ENCODE data around the gene SPG7.

SPG7 gene

DNA sequence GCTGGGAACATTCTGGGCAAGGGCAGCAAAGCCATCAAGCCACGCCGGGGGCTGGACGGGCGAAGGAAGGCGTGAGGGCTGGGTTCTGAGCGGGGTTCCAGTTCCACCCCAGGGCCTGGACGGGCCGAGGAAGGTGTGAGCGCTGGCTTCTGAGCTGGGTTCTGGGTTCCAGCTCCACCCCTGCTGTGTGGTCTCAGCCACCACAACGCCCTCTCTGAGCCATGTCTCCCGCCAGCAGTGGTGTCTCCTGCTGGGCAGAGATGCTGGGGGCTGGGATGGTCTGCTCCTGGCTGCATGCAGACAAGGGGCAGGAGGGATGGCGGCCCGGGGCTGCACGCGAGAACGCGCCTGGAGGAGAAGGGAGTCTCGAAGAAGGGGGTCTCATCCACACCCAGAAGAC lies 63.4 kb downstream of the SPG7 start:
- no peaks in the 10 kb centered on the region for H3K27me3 ChIP-seq (replicated peaks; ENCODE audit: control insufficient read depth, insufficient read depth, low read length)
- H3K4me3 ChIP-seq (replicated peaks; ENCODE audit: low read depth, low read length) = no peak overlapping the region
- no peaks in the 10 kb centered on the region for H3K36me3 ChIP-seq (ENCODE audit: control insufficient read depth, insufficient read depth, low read length)
- no peak for DNase-seq (ENCODE audit: extremely low read depth, insufficient read length)
- TF ChIP-seq, protein P1, sequence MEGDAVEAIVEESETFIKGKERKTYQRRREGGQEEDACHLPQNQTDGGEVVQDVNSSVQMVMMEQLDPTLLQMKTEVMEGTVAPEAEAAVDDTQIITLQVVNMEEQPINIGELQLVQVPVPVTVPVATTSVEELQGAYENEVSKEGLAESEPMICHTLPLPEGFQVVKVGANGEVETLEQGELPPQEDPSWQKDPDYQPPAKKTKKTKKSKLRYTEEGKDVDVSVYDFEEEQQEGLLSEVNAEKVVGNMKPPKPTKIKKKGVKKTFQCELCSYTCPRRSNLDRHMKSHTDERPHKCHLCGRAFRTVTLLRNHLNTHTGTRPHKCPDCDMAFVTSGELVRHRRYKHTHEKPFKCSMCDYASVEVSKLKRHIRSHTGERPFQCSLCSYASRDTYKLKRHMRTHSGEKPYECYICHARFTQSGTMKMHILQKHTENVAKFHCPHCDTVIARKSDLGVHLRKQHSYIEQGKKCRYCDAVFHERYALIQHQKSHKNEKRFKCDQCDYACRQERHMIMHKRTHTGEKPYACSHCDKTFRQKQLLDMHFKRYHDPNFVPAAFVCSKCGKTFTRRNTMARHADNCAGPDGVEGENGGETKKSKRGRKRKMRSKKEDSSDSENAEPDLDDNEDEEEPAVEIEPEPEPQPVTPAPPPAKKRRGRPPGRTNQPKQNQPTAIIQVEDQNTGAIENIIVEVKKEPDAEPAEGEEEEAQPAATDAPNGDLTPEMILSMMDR (IDR thresholded peaks at IDR 0.05; ENCODE audit: insufficient read depth, low read length, poor library complexity, severe bottlenecking) = no peak

DNA sequence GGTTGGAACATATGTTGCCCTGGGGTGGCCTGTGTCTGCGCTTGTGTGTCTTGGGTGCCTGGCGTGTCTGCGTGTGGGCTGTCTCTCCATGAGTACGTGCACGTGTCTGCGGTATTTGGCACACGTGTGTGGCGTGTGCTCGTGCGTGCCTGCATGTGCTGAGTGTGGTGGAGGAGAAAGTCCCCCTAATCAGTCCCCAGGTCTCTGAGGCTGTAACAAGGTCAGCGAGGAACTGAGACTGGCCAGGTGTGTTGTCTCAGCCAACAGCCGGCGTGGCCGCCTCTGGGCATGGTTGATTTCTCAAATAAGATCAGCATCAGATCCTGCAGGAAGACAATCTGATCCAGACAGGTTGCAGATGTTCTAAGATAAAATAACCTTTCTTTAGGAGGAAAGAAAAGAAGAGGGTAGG lies 63.9 kb downstream of the SPG7 start:
- Histone ChIP-seq H3K4me3 (replicated peaks; ENCODE audit: low read depth, low read length) (no peak overlapping the region), H3K36me3 (ENCODE audit: control insufficient read depth, insufficient read depth, low read length) (no peaks in the 10 kb centered on the region), H3K27me3 (replicated peaks; ENCODE audit: control insufficient read depth, insufficient read depth, low read length) (no peaks in the 10 kb centered on the region)
- DNase-seq (ENCODE audit: extremely low read depth, insufficient read length) = no peak
- TF ChIP-seq, protein P1 (IDR thresholded peaks at IDR 0.05; ENCODE audit: insufficient read depth, low read length, poor library complexity, severe bottlenecking) = no peak

DNA sequence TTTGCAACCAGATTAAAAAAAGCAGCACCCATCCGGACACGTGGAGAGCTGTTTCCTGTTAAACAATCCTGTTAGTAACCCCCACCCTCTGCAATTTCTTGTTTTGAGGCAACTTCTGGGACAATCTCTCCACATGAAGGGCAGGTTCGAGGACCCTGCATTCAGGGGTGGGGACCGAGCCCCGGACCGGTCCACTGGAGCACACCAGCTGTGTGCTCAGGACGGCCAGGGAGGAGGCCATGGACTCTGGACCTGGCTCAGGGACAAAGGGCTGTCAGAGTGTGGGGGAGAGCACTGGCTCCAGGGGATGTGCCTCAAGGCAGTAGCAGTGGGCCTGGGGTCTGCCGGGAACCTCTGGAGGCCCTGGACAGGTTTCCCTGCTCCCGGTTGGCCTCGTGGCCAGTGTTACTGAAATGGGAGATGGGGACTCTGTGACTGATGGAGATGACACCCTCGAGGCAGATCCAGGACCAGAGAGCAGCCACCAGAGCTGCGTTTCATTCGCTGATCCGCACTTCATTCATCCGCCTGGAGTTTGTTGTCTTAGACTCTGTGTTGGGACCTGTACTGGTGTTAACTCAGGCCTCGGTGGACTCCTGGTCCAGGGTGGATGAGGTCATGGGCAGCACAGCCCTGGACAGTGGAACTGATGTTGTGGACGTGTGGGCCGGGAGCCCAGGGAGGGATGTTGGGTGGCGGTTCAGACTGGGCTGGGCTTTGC lies 64.4 kb downstream of the SPG7 start:
- no peak overlapping the region for H3K4me3 ChIP-seq (replicated peaks; ENCODE audit: low read depth, low read length)
- DNase-seq (ENCODE audit: extremely low read depth, insufficient read length) = no peak
- no peaks in the 10 kb centered on the region for H3K27me3 ChIP-seq (replicated peaks; ENCODE audit: control insufficient read depth, insufficient read depth, low read length)
- TF ChIP-seq, protein P1 (IDR thresholded peaks at IDR 0.05; ENCODE audit: insufficient read depth, low read length, poor library complexity, severe bottlenecking) = no peak
- no peaks in the 10 kb centered on the region for H3K36me3 ChIP-seq (ENCODE audit: control insufficient read depth, insufficient read depth, low read length)

DNA sequence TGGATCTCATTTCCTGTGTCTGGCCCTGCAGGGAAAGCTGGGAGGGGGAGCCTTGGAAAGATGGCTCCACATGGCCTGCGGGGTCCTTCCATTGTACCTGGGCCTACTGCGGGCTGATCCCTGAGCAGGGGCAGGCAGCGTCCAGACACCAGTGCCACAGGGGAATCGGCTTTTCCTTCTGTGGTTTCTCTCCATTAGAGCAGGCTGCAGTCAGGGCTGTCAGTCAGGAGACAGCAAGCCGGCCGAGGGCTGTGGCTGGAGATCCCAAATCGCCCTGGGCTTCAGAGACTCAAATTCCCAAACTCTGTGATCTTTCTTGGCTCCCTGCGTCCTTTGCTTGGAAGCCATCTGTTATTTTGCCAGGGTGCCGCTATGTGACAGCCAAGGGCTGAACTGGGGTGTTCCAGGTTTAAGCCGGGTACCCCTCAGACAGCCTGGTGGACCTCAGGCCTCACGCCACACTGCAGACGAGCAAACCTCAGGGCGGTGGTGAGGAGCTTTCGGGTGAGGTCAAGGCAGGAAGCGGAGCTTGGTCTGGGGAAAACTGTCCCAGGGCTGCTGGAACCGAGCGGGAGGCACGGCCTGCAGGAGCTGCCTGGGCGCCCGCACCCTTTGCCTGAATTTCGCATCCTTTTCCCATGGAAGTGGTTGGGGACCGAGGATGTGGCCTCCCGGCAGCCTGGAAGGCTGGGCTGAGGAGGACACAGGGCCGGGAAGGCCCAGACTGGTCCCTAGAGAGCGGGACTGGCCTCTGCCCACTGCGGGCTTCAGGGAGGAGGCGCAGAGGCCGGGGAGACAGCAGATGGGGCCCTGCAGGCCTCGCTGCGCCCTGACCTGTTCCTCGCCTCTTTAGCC lies 65.8 kb downstream of the SPG7 start:
- DNase-seq (ENCODE audit: extremely low read depth, insufficient read length) = no peak
- H3K36me3 ChIP-seq (ENCODE audit: control insufficient read depth, insufficient read depth, low read length) = no peaks in the 10 kb centered on the region; the same call in 1 of the 2 replicates
- H3K4me3 ChIP-seq (replicated peaks; ENCODE audit: low read depth, low read length) = peak overlapping the region; percentile 44
- no peaks in the 10 kb centered on the region for H3K27me3 ChIP-seq (replicated peaks; ENCODE audit: control insufficient read depth, insufficient read depth, low read length)
- TF ChIP-seq, protein P1 (IDR thresholded peaks at IDR 0.05; ENCODE audit: insufficient read depth, low read length, poor library complexity, severe bottlenecking) = no peak

DNA sequence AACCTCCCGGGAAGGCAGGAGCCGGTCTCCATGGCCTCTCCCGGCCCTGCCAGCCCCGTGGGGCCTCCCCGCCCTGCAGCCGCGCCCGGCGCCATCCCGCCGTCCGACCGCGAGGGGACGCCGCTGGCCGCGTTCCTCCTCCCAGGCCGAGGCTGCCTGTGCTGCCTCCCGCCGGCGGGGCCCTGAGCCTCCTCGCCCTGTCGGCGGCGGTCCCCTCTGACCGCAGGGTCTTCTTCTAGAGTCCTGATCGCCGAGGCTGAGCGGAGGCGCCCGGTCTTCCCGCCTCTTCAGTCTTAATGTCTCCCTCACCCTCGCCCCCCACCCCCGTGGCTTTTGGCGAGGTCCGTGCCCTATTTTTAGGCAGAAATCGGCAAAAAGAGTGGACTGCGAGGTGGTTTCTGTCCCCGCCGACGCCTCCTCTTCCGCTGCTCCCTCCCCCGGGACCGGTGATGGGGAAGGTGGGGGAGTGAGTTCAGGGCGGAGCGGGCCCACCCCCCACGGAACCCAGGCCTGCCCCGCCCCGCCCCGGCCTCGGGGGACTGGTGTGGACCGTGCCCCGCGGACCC lies 66.6 kb downstream of the SPG7 start:
- DNase-seq (ENCODE audit: extremely low read depth, insufficient read length) = peak; percentile 80
- TF ChIP-seq, protein P1 (IDR thresholded peaks at IDR 0.05; ENCODE audit: insufficient read depth, low read length, poor library complexity, severe bottlenecking) = peak; percentile 40
- peak overlapping the region; percentile 61 for H3K4me3 ChIP-seq (replicated peaks; ENCODE audit: low read depth, low read length)

More for the DNA sequence above, 66.6 kb downstream of the SPG7 start:
- no peaks in the 10 kb centered on the region for H3K27me3 ChIP-seq (replicated peaks; ENCODE audit: control insufficient read depth, insufficient read depth, low read length)
- no peaks in the 10 kb centered on the region; the same call in 1 of the 2 replicates for H3K36me3 ChIP-seq (ENCODE audit: control insufficient read depth, insufficient read depth, low read length)
